K562 (cell line): ENCODE data around the gene FAM32A. TPM values are rescaled to one million over a fixed set of nuclear protein-coding genes. Genes with fewer than 3 reads are reported as not detected.

Experiments used
- CBX8 ChIP-seq: fragments of 200-600 bp; sonication (generic); IDR thresholded peaks from 2 replicates; pipeline ENCODE4 v1.6.1; 2012; ENCODE audit warnings: borderline replicate concordance, mixed run types, low read depth, mild to moderate bottlenecking, moderate library complexity, mixed read lengths, low read length, control low read depth, inconsistent platforms; ENCODE audit not compliant: poor library complexity, severe bottlenecking; ENCODE audit errors: extremely low read depth
- DIDO1 ChIP-seq: fragments of 450-650 bp; IDR thresholded peaks from 2 replicates; pipeline ENCODE4 v1.6.1; 2016; ENCODE audit warnings: low read depth, missing biosample characterization, missing genetic modification characterization
- DNMT1 ChIP-seq: fragments of 450-650 bp; IDR thresholded peaks from 2 replicates; pipeline ENCODE4 v1.6.1; 2016; ENCODE audit warnings: antibody characterized with exemption, mild to moderate bottlenecking
- EWSR1 ChIP-seq: fragments of 450-650 bp; IDR thresholded peaks from 2 replicates; pipeline ENCODE4 v1.6.1; 2018; ENCODE audit warnings: borderline replicate concordance, mild to moderate bottlenecking, low read depth, moderate library complexity; ENCODE audit not compliant: partially characterized antibody
- HDAC1 ChIP-seq, 2 experiments: fragments of 450-650 bp; IDR thresholded peaks; 2 replicates each; pipeline ENCODE4 v1.6.1; 2016 to 2017; ENCODE audit warnings: inconsistent platforms in 1 of 2, mild to moderate bottlenecking in 1 of 2, moderate library complexity in 1 of 2
- MAFF ChIP-seq: IDR thresholded peaks from 2 replicates; pipeline ENCODE4 v1.6.1; 2012; ENCODE audit warnings: low read length, improper control_type of control experiment
- NFXL1 ChIP-seq: fragments of 450-650 bp; formaldehyde crosslinking; IDR thresholded peaks from 2 replicates; pipeline ENCODE4 v1.4.0; 2021; ENCODE audit warnings: mild to moderate bottlenecking
- RB1 ChIP-seq: fragments of 450-650 bp; IDR thresholded peaks from 2 replicates; pipeline ENCODE4 v1.6.1; 2017; ENCODE audit warnings: low read depth, mild to moderate bottlenecking
- RNF219 ChIP-seq: fragments of 250-450 bp; sonication (Bioruptor Pico); IDR thresholded peaks from 2 replicates; pipeline ENCODE4 v1.5.0; 2022; ENCODE audit warnings: mild to moderate bottlenecking
- SMAD2 ChIP-seq: fragments of 150-350 bp; IDR thresholded peaks from 2 replicates; pipeline ENCODE4 v1.6.1; 2014; ENCODE audit warnings: low read depth, mild to moderate bottlenecking, low read length
- SNIP1 ChIP-seq: fragments of 450-650 bp; IDR thresholded peaks from 2 replicates; pipeline ENCODE4 v1.7.1; 2017; ENCODE audit warnings: low read depth, mild to moderate bottlenecking
- SNRNP70 ChIP-seq: fragments of 200-400 bp; formaldehyde crosslinking; optimal IDR thresholded peaks from 2 replicates; pipeline ENCODE3; 2017; ENCODE audit warnings: low read depth, low read length
- TAF1 ChIP-seq: IDR thresholded peaks from 2 replicates; pipeline ENCODE4 v1.6.1; 2011; ENCODE audit warnings: mild to moderate bottlenecking, low read length, moderate library complexity; ENCODE audit not compliant: insufficient read depth, control insufficient read depth, severe bottlenecking; ENCODE audit errors: extremely low read depth
- TRIM24 ChIP-seq, 2 experiments: fragments of 450-650 bp; IDR thresholded peaks; 2 replicates each; pipeline ENCODE4 v1.6.1; 2016
- USF1 ChIP-seq: sonication (generic); formaldehyde crosslinking; IDR thresholded peaks from 2 replicates; pipeline ENCODE4 v1.9.0; 2022; ENCODE audit warnings: mild to moderate bottlenecking, missing genetic modification reagents
- USF2 ChIP-seq: sonication (generic); formaldehyde crosslinking; IDR thresholded peaks from 2 replicates; pipeline ENCODE4 v1.5.0; 2020; ENCODE audit warnings: missing genetic modification reagents
- VEZF1 ChIP-seq: fragments of 200-800 bp; sonication (Bioruptor generic); IDR thresholded peaks from 2 replicates; pipeline ENCODE4 v1.6.1; 2017; ENCODE audit warnings: missing genetic modification characterization, missing compliant biosample characterization
- ZNF583 ChIP-seq: fragments of 250-450 bp; sonication (Bioruptor Pico); IDR thresholded peaks from 2 replicates; pipeline ENCODE4 v1.4.0; 2020
- ZNF830 ChIP-seq: fragments of 250-450 bp; sonication (Bioruptor Pico); IDR thresholded peaks from 2 replicates; pipeline ENCODE4 v1.5.0; 2021; ENCODE audit warnings: mild to moderate bottlenecking
- polyA plus RNA-seq, 8 experiments: library from polyadenylated mRNA; depleted of rRNA in 4 of 8; stranded (reverse) in 5 of 8; unstranded in 3 of 8; fragments of >200 nt; fragmentation: Nextera tagmentation in 2 of 8; fragmentation: Illumina TruSeq in 1 of 8; extraction: Ambion mirVana in 2 of 8; extraction: Trizol in 1 of 8; gene quantifications; 2 replicates each; pipeline versions ENCODE4 v1.2.1 to v1.2.3, GENCODE V29; 2011 to 2014; ENCODE audit warnings: inconsistent platforms in 1 of 8, missing spikeins in 1 of 8
- total RNA-seq, 7 experiments: library from RNA; depleted of rRNA in 6 of 7; stranded (reverse); fragments of >200 nt in 6 of 7; fragmentation: Illumina TruSeq in 2 of 7; extraction: Trizol in 2 of 7; gene quantifications; 2 replicates each; pipeline versions ENCODE4 v1.2.1 to v1.2.3, GENCODE V29; 2011 to 2021; ENCODE audit warnings: low replicate concordance in 1 of 7
- TF ChIP-seq, protein P1 (sequence below): fragments of 450-650 bp; formaldehyde crosslinking; IDR thresholded peaks from 2 replicates; pipeline ENCODE4 v1.4.0; 2022; ENCODE audit warnings: missing genetic modification characterization
- TF ChIP-seq, protein P2 (sequence below): sonication (generic); formaldehyde crosslinking; IDR thresholded peaks from 2 replicates; pipeline ENCODE4 v1.8.0; 2022; ENCODE audit warnings: mild to moderate bottlenecking, missing genetic modification reagents

Gene FAM32A
- total and polyA plus RNA-seq, 9 of the 15 experiments (the other 6 are each of a cell fraction or from before 2014, with no cell fraction given) = 30.7 to 96.7 (median 73.7) TPM

DNA sequence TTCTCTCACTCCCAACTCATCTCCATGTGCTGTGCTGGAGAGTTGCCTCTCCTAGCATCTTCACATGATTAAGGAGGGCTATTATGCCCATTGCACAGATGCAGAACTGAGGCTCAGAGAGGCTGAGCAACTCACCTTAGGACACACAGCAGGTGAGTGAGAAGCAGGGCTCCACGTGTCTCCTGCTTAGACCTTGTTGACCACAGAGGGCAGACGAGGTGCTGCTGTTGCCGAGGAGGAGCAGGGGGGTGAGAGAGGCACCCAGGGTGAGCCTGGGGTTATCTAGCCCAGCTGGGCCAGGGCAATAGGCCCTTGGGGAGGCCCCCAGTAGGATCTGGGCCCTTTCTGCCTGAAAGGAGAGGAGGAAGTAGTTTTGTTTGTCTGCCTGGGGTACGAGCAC lies 44.2 kb upstream of the FAM32A start (continued):
- TF ChIP-seq RNF219 (CRISPR knock-in tag) (no peak), SNIP1 (no peak), RB1 (no peak), TRIM24 (IDR thresholded peaks at IDR 0.05) (peak in 1 of 2 experiments; percentile 33; a peak in 1 of 4 replicates), DIDO1 (tag) (no peak), ZNF583 (CRISPR knock-in tag) (no peak), USF2 (CRISPR knock-in tag) (no peak), EWSR1 (no peak), VEZF1 (CRISPR knock-in tag) (peak; percentile 79), MAFF (no peak), ZNF830 (CRISPR knock-in tag) (0 out of 2 replicates have a peak, but pooled peaks have one; percentile 47), DNMT1 (no peak), NFXL1 (CRISPR knock-in tag) (no peak), SMAD2 (no peak), CBX8 (no peak), TAF1 (no peak), HDAC1 (IDR thresholded peaks at IDR 0.05) (peak in 1 of 2 experiments; percentile 47; a peak in 1 of 4 replicates), USF1 (CRISPR knock-in tag) (peak; percentile 73), SNRNP70 (no peak)
- TF ChIP-seq, protein P1, sequence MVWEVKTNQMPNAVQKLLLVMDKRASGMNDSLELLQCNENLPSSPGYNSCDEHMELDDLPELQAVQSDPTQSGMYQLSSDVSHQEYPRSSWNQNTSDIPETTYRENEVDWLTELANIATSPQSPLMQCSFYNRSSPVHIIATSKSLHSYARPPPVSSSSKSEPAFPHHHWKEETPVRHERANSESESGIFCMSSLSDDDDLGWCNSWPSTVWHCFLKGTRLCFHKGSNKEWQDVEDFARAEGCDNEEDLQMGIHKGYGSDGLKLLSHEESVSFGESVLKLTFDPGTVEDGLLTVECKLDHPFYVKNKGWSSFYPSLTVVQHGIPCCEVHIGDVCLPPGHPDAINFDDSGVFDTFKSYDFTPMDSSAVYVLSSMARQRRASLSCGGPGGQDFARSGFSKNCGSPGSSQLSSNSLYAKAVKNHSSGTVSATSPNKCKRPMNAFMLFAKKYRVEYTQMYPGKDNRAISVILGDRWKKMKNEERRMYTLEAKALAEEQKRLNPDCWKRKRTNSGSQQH (CRISPR knock-in tag) = no peak
- TF ChIP-seq, protein P2, sequence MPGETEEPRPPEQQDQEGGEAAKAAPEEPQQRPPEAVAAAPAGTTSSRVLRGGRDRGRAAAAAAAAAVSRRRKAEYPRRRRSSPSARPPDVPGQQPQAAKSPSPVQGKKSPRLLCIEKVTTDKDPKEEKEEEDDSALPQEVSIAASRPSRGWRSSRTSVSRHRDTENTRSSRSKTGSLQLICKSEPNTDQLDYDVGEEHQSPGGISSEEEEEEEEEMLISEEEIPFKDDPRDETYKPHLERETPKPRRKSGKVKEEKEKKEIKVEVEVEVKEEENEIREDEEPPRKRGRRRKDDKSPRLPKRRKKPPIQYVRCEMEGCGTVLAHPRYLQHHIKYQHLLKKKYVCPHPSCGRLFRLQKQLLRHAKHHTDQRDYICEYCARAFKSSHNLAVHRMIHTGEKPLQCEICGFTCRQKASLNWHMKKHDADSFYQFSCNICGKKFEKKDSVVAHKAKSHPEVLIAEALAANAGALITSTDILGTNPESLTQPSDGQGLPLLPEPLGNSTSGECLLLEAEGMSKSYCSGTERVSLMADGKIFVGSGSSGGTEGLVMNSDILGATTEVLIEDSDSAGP (CRISPR knock-in tag) = no peak
